ACC112 (cell line): ENCODE measurements around the gene RAET1L.
A peak's percentile ranks its signal among the peaks of the same experiment; 100 is the strongest.
"Not testable (repeated sequence)": the region's sequence is repeated elsewhere in the genome, so short reads cannot be mapped to it uniquely, and the experiment has no call there.

ENCODE experiments used
- H2AFZ ChIP-seq: fragments of 200-600 bp; sonication (generic); one replicate; pipeline ENCODE4 v1.6.0; 2017; ENCODE audit warnings: antibody characterized with exemption, low read length; ENCODE audit not compliant: unreplicated experiment
- H3K27ac ChIP-seq: fragments of 200-600 bp; sonication (generic); 2 replicates; pipeline ENCODE4 v1.5.1; 2014; ENCODE audit warnings: low read depth, mild to moderate bottlenecking, antibody characterized with exemption, low read length, moderate library complexity
- H3K27me3 ChIP-seq: fragments of 200-600 bp; sonication (generic); 2 replicates; pipeline ENCODE4 v1.6.1; 2014; ENCODE audit warnings: mild to moderate bottlenecking, antibody characterized with exemption, low read length, moderate library complexity, mixed read lengths; ENCODE audit not compliant: insufficient read depth
- H3K36me3 ChIP-seq: fragments of 200-600 bp; sonication (generic); 2 replicates; pipeline ENCODE4 v1.6.1; 2016; ENCODE audit warnings: mild to moderate bottlenecking, antibody characterized with exemption, low read length, moderate library complexity, mixed read lengths; ENCODE audit not compliant: insufficient read depth
- H3K4me1 ChIP-seq: fragments of 200-600 bp; sonication (generic); one replicate; pipeline ENCODE4 v1.6.1; 2016; ENCODE audit warnings: low read length, mixed read lengths; ENCODE audit not compliant: insufficient read depth, unreplicated experiment, control insufficient read depth
- H3K4me3 ChIP-seq: fragments of 200-600 bp; sonication (generic); 2 replicates; pipeline ENCODE4 v1.5.1; 2014; ENCODE audit warnings: mild to moderate bottlenecking, low read depth, low read length
- H3K79me2 ChIP-seq: fragments of 200-600 bp; sonication (generic); one replicate; pipeline ENCODE4 v1.6.0; 2016; ENCODE audit warnings: low read length; ENCODE audit not compliant: control insufficient read depth, unreplicated experiment, insufficient read depth

Gene RAET1L

GRCh38 chr6:150025201-150025917 lies at the start of gene RAET1L:
Gene RAET1L, minus strand, starts transcription at chr6:150025532. Its CDS starts 61 bp downstream, at chr6:150025471.
- Histone ChIP-seq H3K36me3 (no peaks in the 10 kb centered on the region), H3K27me3 (peaks cover 38% of the 10 kb centered on the region), H3K4me3 (peak within 1 kb of the TSS; percentile 69), H2AFZ (peak within 1 kb of the TSS; percentile 70), H3K27ac (no peak within 1 kb of the TSS), H3K4me1 (peaks cover 6% of the 10 kb centered on the region), H3K79me2 (no peaks in the 10 kb centered on the region)

GRCh38 chr6:150075034-150075421 lies 49.7 kb upstream of the RAET1L start:
- Histone ChIP-seq H3K79me2 (no peaks in the 10 kb centered on the region), H3K4me1 (peaks cover 9% of the 10 kb centered on the region), H3K27ac (no peak overlapping the region), H3K4me3 (no peak overlapping the region), H3K36me3 (no peaks in the 10 kb centered on the region), H3K27me3 (no peaks in the 10 kb centered on the region), H2AFZ (no peak overlapping the region)

GRCh38 chr6:150074396-150075033 lies 49.2 kb upstream of the RAET1L start:
- H3K4me3 ChIP-seq, H3K4me1 ChIP-seq, H3K79me2 ChIP-seq, H3K27me3 ChIP-seq, H3K27ac ChIP-seq, H3K36me3 ChIP-seq, H2AFZ ChIP-seq: not testable (repeated sequence)

DNA sequence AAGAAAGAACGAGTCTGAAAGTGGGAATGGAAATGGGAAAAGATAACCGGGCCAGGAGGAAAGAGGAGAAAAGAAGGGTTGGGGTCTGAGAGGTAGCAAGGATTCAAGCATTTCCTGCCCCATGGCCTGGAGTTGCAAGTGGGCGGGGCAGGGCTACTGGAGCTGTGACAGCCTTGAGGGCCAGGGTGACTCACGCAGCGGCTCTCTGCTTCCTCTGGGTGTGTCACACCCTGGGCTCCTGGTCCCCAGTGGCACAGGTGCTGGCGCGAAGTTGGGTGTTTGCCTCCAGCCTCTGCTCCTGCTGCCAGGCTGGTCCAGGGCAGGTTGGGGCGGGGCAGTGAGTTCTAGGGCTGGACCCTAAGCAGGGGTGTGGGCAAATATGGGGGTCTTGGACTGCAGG lies 46.9 kb upstream of the RAET1L start:
- H3K4me3 ChIP-seq: no peak overlapping the region
- H3K36me3 ChIP-seq: no peaks in the 10 kb centered on the region
- no peak overlapping the region for H3K27ac ChIP-seq
- no peaks in the 10 kb centered on the region for H3K27me3 ChIP-seq
- no peak overlapping the region for H2AFZ ChIP-seq
- peaks cover 13% of the 10 kb centered on the region for H3K4me1 ChIP-seq
- H3K79me2 ChIP-seq: no peaks in the 10 kb centered on the region

- H3K79me2 ChIP-seq: no peaks in the 10 kb centered on the region
- H3K27ac ChIP-seq: no peak overlapping the region
- no peak overlapping the region for H2AFZ ChIP-seq
- peaks cover 13% of the 10 kb centered on the region for H3K4me1 ChIP-seq
- no peaks in the 10 kb centered on the region for H3K36me3 ChIP-seq
- H3K4me3 ChIP-seq: no peak overlapping the region
- H3K27me3 ChIP-seq: no peaks in the 10 kb centered on the region
Measured at GRCh38 chr6:150070236-150070818, 45.0 kb upstream of the RAET1L start.

GRCh38 chr6:150069706-150070105 lies 44.4 kb upstream of the RAET1L start:
- Histone ChIP-seq H3K4me1 (peaks cover 13% of the 10 kb centered on the region), H3K27me3 (no peaks in the 10 kb centered on the region), H3K4me3 (no peak overlapping the region), H3K27ac (no peak overlapping the region), H3K79me2 (no peaks in the 10 kb centered on the region), H2AFZ (no peak overlapping the region), H3K36me3 (no peaks in the 10 kb centered on the region)

- Histone ChIP-seq H3K4me1 (peaks cover 13% of the 10 kb centered on the region), H2AFZ (peak within 1 kb of the TSS; percentile 97), H3K79me2 (no peaks in the 10 kb centered on the region), H3K4me3 (peak within 1 kb of the TSS; percentile 89), H3K27ac (no peak within 1 kb of the TSS), H3K27me3 (no peaks in the 10 kb centered on the region), H3K36me3 (no peaks in the 10 kb centered on the region)
Measured at GRCh38 chr6:150068720-150069648, 43.7 kb upstream of the RAET1L start, which contains the start of gene ULBP3. Gene ULBP3, minus strand, starts transcription at chr6:150069121. Its CDS starts 55 bp downstream, at chr6:150069066.

DNA sequence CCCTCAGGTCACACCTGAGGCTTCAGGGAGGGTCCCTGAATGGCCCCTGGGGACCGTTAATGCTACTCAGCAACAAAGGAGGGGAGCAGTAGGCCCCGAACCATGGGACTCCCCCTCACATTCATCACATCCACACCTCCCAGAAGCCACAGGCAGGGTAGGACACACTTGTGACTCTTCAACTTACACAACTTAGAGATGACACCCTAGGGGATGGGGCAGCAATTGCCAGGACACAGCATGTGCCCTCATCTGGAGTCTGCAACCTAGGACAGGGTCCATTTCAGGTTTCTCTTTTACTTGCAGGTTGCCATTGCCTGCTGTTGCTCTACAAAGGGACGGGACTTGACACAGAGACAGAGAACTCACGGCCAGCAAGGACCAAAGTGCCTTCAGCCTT lies 42.8 kb upstream of the RAET1L start:
- H2AFZ ChIP-seq: peak overlapping the region; percentile 97
- H3K27ac ChIP-seq: no peak overlapping the region
- peaks cover 13% of the 10 kb centered on the region for H3K4me1 ChIP-seq
- no peaks in the 10 kb centered on the region for H3K36me3 ChIP-seq
- H3K79me2 ChIP-seq: no peaks in the 10 kb centered on the region
- peak overlapping the region; percentile 89 for H3K4me3 ChIP-seq
- no peaks in the 10 kb centered on the region for H3K27me3 ChIP-seq

- Histone ChIP-seq H3K79me2 (no peaks in the 10 kb centered on the region), H2AFZ (no peak overlapping the region), H3K27me3 (no peaks in the 10 kb centered on the region), H3K4me1 (peaks cover 5% of the 10 kb centered on the region), H3K4me3 (no peak overlapping the region), H3K27ac (no peak overlapping the region), H3K36me3 (no peaks in the 10 kb centered on the region)
Measured at GRCh38 chr6:150065083-150065482, 39.8 kb upstream of the RAET1L start.

GRCh38 chr6:150063640-150064039 lies 38.3 kb upstream of the RAET1L start:
- no peak overlapping the region for H2AFZ ChIP-seq
- H3K27ac ChIP-seq: no peak overlapping the region
- H3K4me1 ChIP-seq: peaks cover 5% of the 10 kb centered on the region
- H3K4me3 ChIP-seq: no peak overlapping the region
- H3K27me3 ChIP-seq: no peaks in the 10 kb centered on the region
- no peaks in the 10 kb centered on the region for H3K79me2 ChIP-seq
- no peaks in the 10 kb centered on the region for H3K36me3 ChIP-seq
